NT2/D1 (cell line): ENCODE results near the gene BIK.

Source experiments
- SUZ12 ChIP-seq: IDR thresholded peaks from 2 replicates; pipeline ENCODE4 v1.6.1; 2011; ENCODE audit not compliant: insufficient read length, insufficient read depth; ENCODE audit errors: extremely low read depth
- YY1 ChIP-seq: IDR thresholded peaks from 2 replicates; pipeline ENCODE4 v1.6.1; 2011; ENCODE audit not compliant: insufficient read length, insufficient read depth
- ZNF274 ChIP-seq: IDR thresholded peaks from 2 replicates; pipeline ENCODE4 v1.6.1; 2011; ENCODE audit warnings: mild to moderate bottlenecking, low read depth, low read length

GRCh38 chr22:43092085-43092484 is 18.5 kb upstream of the BIK start:
- no peak for TF ChIP-seq ZNF274
- no peak for TF ChIP-seq YY1
- no peak for TF ChIP-seq SUZ12
